Measurements from ENCODE around the gene PIK3AP1. TPM values are rescaled to one million over a fixed set of nuclear protein-coding genes. Genes with fewer than 3 reads are reported as not detected.

PIK3AP1 gene
- total and polyA plus RNA-seq, 7 donors: 6.1 to 22.0 (median 10.0) TPM

DNA sequence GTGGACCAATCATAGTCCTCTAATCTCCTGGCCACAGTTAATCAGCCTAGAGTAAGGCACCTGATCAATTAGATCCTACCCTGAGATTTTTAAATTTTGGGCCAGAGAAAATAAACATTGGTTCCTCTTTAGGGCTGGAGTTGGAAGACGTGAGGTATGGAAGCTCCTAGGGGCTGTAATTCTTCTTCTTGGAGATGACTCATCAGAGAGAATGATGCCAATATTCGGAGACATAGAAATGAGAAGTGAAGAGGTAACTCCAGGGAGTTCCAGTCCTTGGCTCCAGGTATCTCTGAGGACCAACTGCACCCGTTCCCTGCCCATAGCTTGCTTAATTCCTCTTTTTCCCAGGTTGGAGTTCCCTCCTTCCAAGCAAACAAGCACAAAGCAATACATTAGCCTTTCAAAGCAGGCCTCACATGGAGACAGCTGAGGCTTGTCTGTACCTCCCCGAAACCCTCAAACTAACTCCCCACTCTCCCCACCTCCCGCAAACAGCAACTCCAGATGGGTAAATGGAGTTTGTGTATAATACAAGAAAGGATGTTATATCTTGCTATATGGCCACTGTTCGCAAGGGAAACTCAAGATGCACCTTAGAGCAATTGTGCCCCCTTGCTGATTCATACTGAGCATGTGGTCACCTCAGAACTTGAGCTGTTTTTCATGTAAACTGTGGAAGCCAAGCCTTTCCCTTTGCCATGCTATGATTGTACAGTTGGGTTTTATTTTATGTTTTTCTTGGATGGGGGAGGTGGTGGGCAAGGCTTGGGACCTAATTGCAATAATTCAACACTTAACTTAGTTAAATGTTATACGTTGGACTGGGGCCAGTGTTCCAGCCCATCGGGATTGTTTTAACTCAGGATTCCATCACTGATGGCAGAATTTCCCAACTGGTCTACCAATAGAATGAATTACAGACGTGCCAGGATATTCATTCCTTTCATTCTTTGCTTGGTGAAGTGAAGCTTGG is 29.3 kb downstream of the PIK3AP1 start:
- intact Hi-C loops (cut with DNase I): no loop called here
- peaks cover 0 to 8% (median 0%) of the 10 kb centered on the region in 4 donors for H3K4me1 ChIP-seq
- no peak for DNase-seq

DNA sequence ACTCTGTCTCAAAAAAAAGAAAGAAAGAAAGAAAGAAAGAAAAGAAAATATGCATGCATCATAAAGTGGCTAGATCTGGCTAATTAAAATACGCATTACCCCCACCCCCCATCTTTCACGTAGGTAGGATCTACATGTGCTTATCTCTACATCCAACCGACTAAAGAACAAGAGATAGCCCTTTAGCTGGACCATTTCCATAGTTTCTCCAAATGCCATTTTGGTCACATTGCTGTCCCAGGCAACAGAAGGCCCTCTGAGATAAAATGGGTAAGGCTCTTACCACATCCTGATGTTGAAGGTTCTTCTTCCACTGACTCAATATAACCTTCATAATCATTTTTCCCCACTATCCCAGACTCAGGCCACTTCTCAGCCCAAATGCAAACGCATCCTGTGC is 31.5 kb downstream of the PIK3AP1 start:
- intact Hi-C loops (cut with DNase I): no loop called here
- no peaks in the 10 kb centered on the region for H3K9me3 ChIP-seq
- no peak overlapping the region for H3K4me3 ChIP-seq
- H3K27ac ChIP-seq: no peak overlapping the region
- 83 to 92% methylated on average over 4 of the region's 4 CpGs for WGBS, 2 donors
- H3K36me3 ChIP-seq: no peaks in the 10 kb centered on the region
- TF ChIP-seq POLR2A (IDR thresholded peaks at IDR 0.05) (no peak), POLR2AphosphoS5 (IDR thresholded peaks at IDR 0.05) (no peak), EP300 (IDR thresholded peaks at IDR 0.05) (no peak)
- TF ChIP-seq, protein P1, sequence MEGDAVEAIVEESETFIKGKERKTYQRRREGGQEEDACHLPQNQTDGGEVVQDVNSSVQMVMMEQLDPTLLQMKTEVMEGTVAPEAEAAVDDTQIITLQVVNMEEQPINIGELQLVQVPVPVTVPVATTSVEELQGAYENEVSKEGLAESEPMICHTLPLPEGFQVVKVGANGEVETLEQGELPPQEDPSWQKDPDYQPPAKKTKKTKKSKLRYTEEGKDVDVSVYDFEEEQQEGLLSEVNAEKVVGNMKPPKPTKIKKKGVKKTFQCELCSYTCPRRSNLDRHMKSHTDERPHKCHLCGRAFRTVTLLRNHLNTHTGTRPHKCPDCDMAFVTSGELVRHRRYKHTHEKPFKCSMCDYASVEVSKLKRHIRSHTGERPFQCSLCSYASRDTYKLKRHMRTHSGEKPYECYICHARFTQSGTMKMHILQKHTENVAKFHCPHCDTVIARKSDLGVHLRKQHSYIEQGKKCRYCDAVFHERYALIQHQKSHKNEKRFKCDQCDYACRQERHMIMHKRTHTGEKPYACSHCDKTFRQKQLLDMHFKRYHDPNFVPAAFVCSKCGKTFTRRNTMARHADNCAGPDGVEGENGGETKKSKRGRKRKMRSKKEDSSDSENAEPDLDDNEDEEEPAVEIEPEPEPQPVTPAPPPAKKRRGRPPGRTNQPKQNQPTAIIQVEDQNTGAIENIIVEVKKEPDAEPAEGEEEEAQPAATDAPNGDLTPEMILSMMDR (IDR thresholded peaks at IDR 0.05): no peak
- H3K27me3 ChIP-seq: no peaks in the 10 kb centered on the region
- peaks cover 0 to 8% (median 0%) of the 10 kb centered on the region in 4 donors for H3K4me1 ChIP-seq
- DNase-seq: no peak

More for the DNA sequence above, 29.3 kb downstream of the PIK3AP1 start:
- Histone ChIP-seq H3K36me3 (no peaks in the 10 kb centered on the region), H3K9me3 (no peaks in the 10 kb centered on the region), H3K27ac (no peak overlapping the region), H3K27me3 (no peaks in the 10 kb centered on the region), H3K4me3 (no peak overlapping the region)
- WGBS, 2 donors: 77 to 80% methylated on average over 9 of the region's 9 CpGs
- no peak for TF ChIP-seq POLR2A (IDR thresholded peaks at IDR 0.05)
- TF ChIP-seq POLR2AphosphoS5 (IDR thresholded peaks at IDR 0.05): no peak
- TF ChIP-seq, protein P1 (IDR thresholded peaks at IDR 0.05): no peak
- TF ChIP-seq EP300 (IDR thresholded peaks at IDR 0.05): no peak

DNA sequence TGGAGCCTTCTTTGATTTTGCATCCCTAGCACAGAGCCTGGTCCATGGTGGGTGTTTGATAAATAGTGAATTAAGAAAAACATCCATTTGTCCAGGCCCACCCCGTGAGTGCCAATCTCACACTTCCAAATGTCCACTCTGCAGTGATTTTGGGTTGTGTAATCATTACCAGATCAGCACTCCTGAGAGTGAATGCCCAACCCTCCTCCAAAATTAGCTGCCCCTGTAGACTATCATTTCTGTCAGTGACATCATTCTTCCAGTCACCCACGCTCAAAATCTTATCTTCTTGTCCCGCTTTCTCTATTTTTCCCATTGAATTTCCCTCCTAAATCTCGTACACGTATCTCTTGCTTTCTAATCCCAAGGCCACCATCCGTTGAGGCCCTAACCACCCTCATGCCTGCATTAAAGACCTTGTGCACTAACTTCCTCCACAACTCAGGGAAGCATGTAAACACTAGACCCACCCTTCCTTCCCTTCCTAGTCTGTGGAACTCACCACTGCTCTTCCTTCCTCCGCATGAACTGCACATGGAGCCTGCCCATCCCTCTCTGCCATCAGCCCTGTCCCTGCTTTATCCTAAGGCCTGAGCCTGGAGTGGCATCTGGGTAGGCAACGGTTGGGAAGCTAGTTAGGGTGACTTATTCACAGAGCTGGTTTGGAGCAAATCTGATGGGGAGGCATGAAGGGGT is 32.8 kb downstream of the PIK3AP1 start:
- H3K4me3 ChIP-seq: no peak overlapping the region

DNA sequence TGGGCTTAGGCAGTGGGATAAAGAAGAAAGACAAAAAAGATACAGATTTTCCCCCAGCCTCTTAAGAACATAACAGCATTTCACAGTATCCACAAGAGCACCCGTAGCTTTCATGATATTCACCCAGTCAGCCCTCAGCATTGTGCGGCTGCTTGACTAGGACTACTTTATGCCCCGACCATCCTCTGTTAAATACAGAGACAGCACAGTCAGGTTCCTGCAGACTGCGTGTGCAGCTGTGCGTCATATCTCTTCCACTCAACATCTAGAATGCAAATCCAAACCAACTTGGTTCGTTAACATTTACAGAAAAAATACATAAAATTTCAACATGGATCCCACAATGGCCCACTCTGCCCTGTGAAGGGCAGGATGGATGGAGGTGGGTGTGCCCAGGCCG is 33.8 kb downstream of the PIK3AP1 start:
- Histone ChIP-seq H3K27me3 (no peaks in the 10 kb centered on the region), H3K36me3 (no peaks in the 10 kb centered on the region), H3K4me1 (peaks cover 0 to 12% (median 0%) of the 10 kb centered on the region in 4 donors), H3K9me3 (no peaks in the 10 kb centered on the region), H3K4me3 (no peak overlapping the region), H3K27ac (no peak overlapping the region)
- DNase-seq: no peak
- TF ChIP-seq, protein P1 (IDR thresholded peaks at IDR 0.05): no peak
- TF ChIP-seq POLR2A (IDR thresholded peaks at IDR 0.05) (no peak), POLR2AphosphoS5 (IDR thresholded peaks at IDR 0.05) (no peak)
- 89 to 95% methylated on average over 7 of the region's 7 CpGs for whole genome bisulfite sequencing, 2 donors
- intact Hi-C loops (cut with DNase I): no loop called here

More for the DNA sequence above, 32.8 kb downstream of the PIK3AP1 start:
- Histone ChIP-seq H3K27me3 (no peaks in the 10 kb centered on the region), H3K27ac (no peak overlapping the region), H3K36me3 (no peaks in the 10 kb centered on the region), H3K4me1 (peaks cover 0 to 12% (median 0%) of the 10 kb centered on the region in 4 donors), H3K9me3 (no peaks in the 10 kb centered on the region)
- no peak for TF ChIP-seq POLR2AphosphoS5 (IDR thresholded peaks at IDR 0.05)
- TF ChIP-seq, protein P1 (IDR thresholded peaks at IDR 0.05): no peak
- no peak for TF ChIP-seq POLR2A (IDR thresholded peaks at IDR 0.05)
- no peak for TF ChIP-seq EP300 (IDR thresholded peaks at IDR 0.05)
- intact Hi-C loops (cut with DNase I): no loop called here
- no peak for DNase-seq
- WGBS, 2 donors: 77 to 86% methylated on average over 8 of the region's 8 CpGs
